Gastrocnemius medialis (tissue), 4 donors: ENCODE results near the gene DGKH.

Source experiments
- POLR2A ChIP-seq, 2 donors: fragments of 450-650 bp; IDR thresholded peaks; one replicate each; pipeline ENCODE4 v1.6.1; 2017; ENCODE audit warnings: antibody characterized with exemption in 2 of 2, mild to moderate bottlenecking in 2 of 2, moderate library complexity in 2 of 2
- TF ChIP-seq, protein P1 (sequence below), 5 experiments: fragments of 450-650 bp in 3 of 5; fragments of 200-600 bp in 2 of 5; sonication (generic) in 2 of 5; IDR thresholded peaks in 4 of 5; conservative IDR thresholded peaks in 1 of 5; 1 replicate in 4 of 5; 2 replicates in 1 of 5; pipeline ENCODE4 v1.5.1; 2016 to 2019; ENCODE audit warnings: antibody characterized with exemption in 5 of 5, mild to moderate bottlenecking in 3 of 5, moderate library complexity in 3 of 5

- TF ChIP-seq, protein P1, sequence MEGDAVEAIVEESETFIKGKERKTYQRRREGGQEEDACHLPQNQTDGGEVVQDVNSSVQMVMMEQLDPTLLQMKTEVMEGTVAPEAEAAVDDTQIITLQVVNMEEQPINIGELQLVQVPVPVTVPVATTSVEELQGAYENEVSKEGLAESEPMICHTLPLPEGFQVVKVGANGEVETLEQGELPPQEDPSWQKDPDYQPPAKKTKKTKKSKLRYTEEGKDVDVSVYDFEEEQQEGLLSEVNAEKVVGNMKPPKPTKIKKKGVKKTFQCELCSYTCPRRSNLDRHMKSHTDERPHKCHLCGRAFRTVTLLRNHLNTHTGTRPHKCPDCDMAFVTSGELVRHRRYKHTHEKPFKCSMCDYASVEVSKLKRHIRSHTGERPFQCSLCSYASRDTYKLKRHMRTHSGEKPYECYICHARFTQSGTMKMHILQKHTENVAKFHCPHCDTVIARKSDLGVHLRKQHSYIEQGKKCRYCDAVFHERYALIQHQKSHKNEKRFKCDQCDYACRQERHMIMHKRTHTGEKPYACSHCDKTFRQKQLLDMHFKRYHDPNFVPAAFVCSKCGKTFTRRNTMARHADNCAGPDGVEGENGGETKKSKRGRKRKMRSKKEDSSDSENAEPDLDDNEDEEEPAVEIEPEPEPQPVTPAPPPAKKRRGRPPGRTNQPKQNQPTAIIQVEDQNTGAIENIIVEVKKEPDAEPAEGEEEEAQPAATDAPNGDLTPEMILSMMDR (IDR thresholded peaks at IDR 0.05 in 4 of 5, conservative IDR thresholded peaks at IDR 0.05 in 1 of 5), result no peak
- TF ChIP-seq POLR2A (IDR thresholded peaks at IDR 0.05), result no peak
These were observed 185.3 kb downstream of the DGKH start for GRCh38 chr13:42233726-42234125.
